GM21526 (cell line): ENCODE data around the gene POFUT2.

Source experiments
- ATAC-seq: cut with Tn5 transposase; IDR thresholded peaks from one replicate; pipeline ENCODE4 v1.9.1; 2021; ENCODE audit warnings: moderate library complexity; ENCODE audit not compliant: unreplicated experiment, low FRiP score

The POFUT2 gene

GRCh38 chr21:45299864-45300785, 12.4 kb upstream of the POFUT2 start:
- no peak for ATAC-seq

- no peak for ATAC-seq
These were observed 11.6 kb upstream of the POFUT2 start for GRCh38 chr21:45299026-45299863.

- ATAC-seq = no peak
These were observed 10.2 kb upstream of the POFUT2 start for GRCh38 chr21:45297869-45298268.

- no peak for ATAC-seq
These were observed 9.6 kb upstream of the POFUT2 start for GRCh38 chr21:45297329-45297728.

GRCh38 chr21:45296638-45297037, 8.9 kb upstream of the POFUT2 start:
- no peak for ATAC-seq

- no peak for ATAC-seq
These were observed 8.1 kb upstream of the POFUT2 start for GRCh38 chr21:45295576-45296365.

- ATAC-seq = no peak
These were observed 7.0 kb upstream of the POFUT2 start for GRCh38 chr21:45294509-45295291.

GRCh38 chr21:45293726-45294401, 6.2 kb upstream of the POFUT2 start:
- no peak for ATAC-seq

- ATAC-seq = no peak
These were observed 5.6 kb upstream of the POFUT2 start for GRCh38 chr21:45293220-45293725.

- no peak for ATAC-seq
These were observed 4.9 kb upstream of the POFUT2 start for GRCh38 chr21:45292399-45293219.

GRCh38 chr21:45291613-45292398, 4.1 kb upstream of the POFUT2 start:
- ATAC-seq = no peak

GRCh38 chr21:45290948-45291612, 3.4 kb upstream of the POFUT2 start:
- no peak for ATAC-seq

- no peak for ATAC-seq
These were observed 2.2 kb upstream of the POFUT2 start for GRCh38 chr21:45289655-45290515.

GRCh38 chr21:45289134-45289533, 1.4 kb upstream of the POFUT2 start:
- no peak for ATAC-seq

- ATAC-seq = no peak
These were observed 746 bp upstream of the POFUT2 start for GRCh38 chr21:45288441-45288841.
